HG02623 (cell line): ENCODE measurements around the gene CFAP57.

ENCODE experiments used
- ATAC-seq: cut with Tn5 transposase; IDR thresholded peaks from one replicate; pipeline ENCODE4 v1.9.1; 2021; ENCODE audit warnings: moderate library complexity; ENCODE audit not compliant: unreplicated experiment

The CFAP57 gene

GRCh38 chr1:43225168-43225567 is 53.0 kb downstream of the CFAP57 start:
- ATAC-seq = no peak

- ATAC-seq = no peak
Observed at GRCh38 chr1:43227143-43227764, 55.1 kb downstream of the CFAP57 start.

- ATAC-seq = no peak
Observed at GRCh38 chr1:43229826-43230780, 58.0 kb downstream of the CFAP57 start.

- no peak for ATAC-seq
Observed at GRCh38 chr1:43232074-43232473, 59.9 kb downstream of the CFAP57 start.

GRCh38 chr1:43232482-43232881 is 60.4 kb downstream of the CFAP57 start:
- no peak for ATAC-seq

- no peak for ATAC-seq
Observed at GRCh38 chr1:43233631-43234030, 61.5 kb downstream of the CFAP57 start.

- ATAC-seq = no peak
Observed at GRCh38 chr1:43234267-43234666, 62.1 kb downstream of the CFAP57 start.

GRCh38 chr1:43235040-43235439 is 62.9 kb downstream of the CFAP57 start:
- no peak for ATAC-seq

GRCh38 chr1:43235451-43236121 is 63.5 kb downstream of the CFAP57 start:
- no peak for ATAC-seq

GRCh38 chr1:43237121-43237520 is 65.0 kb downstream of the CFAP57 start:
- ATAC-seq = no peak

GRCh38 chr1:43238085-43238484 is 66.0 kb downstream of the CFAP57 start:
- ATAC-seq = no peak

GRCh38 chr1:43238991-43239469 is 66.9 kb downstream of the CFAP57 start:
- peak; percentile 17 for ATAC-seq

GRCh38 chr1:43239484-43239883 is 67.4 kb downstream of the CFAP57 start:
- ATAC-seq = peak; percentile 62

- ATAC-seq = no peak
Observed at GRCh38 chr1:43241413-43241836, 69.3 kb downstream of the CFAP57 start.

GRCh38 chr1:43243299-43243698 is 71.2 kb downstream of the CFAP57 start:
- no peak for ATAC-seq

GRCh38 chr1:43246466-43247213 is 74.5 kb downstream of the CFAP57 start:
- ATAC-seq = no peak

- no peak for ATAC-seq
Observed at GRCh38 chr1:43247256-43247921, 75.3 kb downstream of the CFAP57 start.

GRCh38 chr1:43250351-43250761 is 78.2 kb downstream of the CFAP57 start:
- no peak for ATAC-seq

- no peak for ATAC-seq
Observed at GRCh38 chr1:43251024-43251423, 78.9 kb downstream of the CFAP57 start.

GRCh38 chr1:43252225-43252624 is 80.1 kb downstream of the CFAP57 start:
- ATAC-seq = no peak
